Kidney (tissue), 14 donors: ENCODE measurements around the gene TULP4. TPM values are rescaled to one million over a fixed set of nuclear protein-coding genes. Genes with fewer than 3 reads are reported as not detected.

Source experiments
- DNase-seq, 5 donors: peaks; one replicate each; pipeline ENCODE4 v3.0.0-alpha.2; 2013 to 2020
- FAIRE-seq: peaks from 2 replicates; lab custom pipeline; 2012; peaks lifted over from hg19 to GRCh38; lab: Jason Lieb, UNC
- H3K27ac ChIP-seq, 2 donors: one replicate each; pipeline ENCODE4 v1.7.0; 2013; ENCODE audit warnings: low read depth in 2 of 2, low read length in 2 of 2, inconsistent platforms in 1 of 2
- H3K27me3 ChIP-seq: one replicate; pipeline ENCODE4 v1.7.1; 2013; ENCODE audit warnings: low read length, inconsistent platforms; ENCODE audit not compliant: control insufficient read depth, insufficient read depth
- H3K36me3 ChIP-seq, 3 donors: one replicate each; pipeline versions ENCODE4 v1.7.0 to v1.7.1; 2013; ENCODE audit warnings: low read length in 3 of 3, control low read depth in 1 of 3, inconsistent platforms in 1 of 3; ENCODE audit not compliant: insufficient read depth in 3 of 3, control insufficient read depth in 2 of 3
- H3K4me1 ChIP-seq, 3 donors: one replicate each; pipeline versions ENCODE4 v1.7.0 to v1.7.1; 2013; ENCODE audit warnings: low read length in 3 of 3, inconsistent platforms in 1 of 3, low read depth in 1 of 3; ENCODE audit not compliant: control insufficient read depth in 2 of 3, insufficient read depth in 2 of 3
- H3K4me3 ChIP-seq, 3 donors: one replicate each; pipeline versions ENCODE4 v1.7.0 to v1.8.1; 2013; ENCODE audit warnings: low read length in 3 of 3, control low read depth in 1 of 3, inconsistent platforms in 1 of 3
- H3K9ac ChIP-seq, 3 donors: one replicate each; pipeline versions ENCODE4 v1.7.0 to v1.7.1; 2013; ENCODE audit warnings: low read length in 3 of 3, control low read depth in 1 of 3, inconsistent platforms in 1 of 3
- H3K9me3 ChIP-seq, 3 donors: one replicate each; pipeline versions ENCODE4 v1.7.0 to v1.7.1; 2013; ENCODE audit warnings: low read length in 3 of 3, control low read depth in 1 of 3, inconsistent platforms in 1 of 3; ENCODE audit not compliant: control insufficient read depth in 2 of 3, insufficient read depth in 1 of 3
- CTCF ChIP-seq: IDR thresholded peaks from 3 replicates; pipeline ENCODE4 v1.5.1; 2012; ENCODE audit warnings: mild to moderate bottlenecking, moderate library complexity, borderline replicate concordance; ENCODE audit not compliant: insufficient read depth; ENCODE audit errors: extremely low read depth
- intact Hi-C: fragments of 100-400 bp; cut with DNase I; formaldehyde crosslinking; loops from one replicate; pipeline ENCODE4 v1.11.1; 2022
- polyA plus RNA-seq: library from polyadenylated mRNA; stranded (reverse); fragments of 350-450 nt; fragmentation: Illumina TruSeq; extraction: RNeasy Lipid Tissue Mini Kit (QIAGEN cat#74804); gene quantifications from one replicate; pipeline ENCODE4 v1.2.3, GENCODE V29; 2014; ENCODE audit warnings: low read depth, low replicate concordance; ENCODE audit not compliant: insufficient read depth
- total RNA-seq: library from RNA; stranded (reverse); fragmentation: NEBNext Ultra II Directional; extraction: Animal tissue kit (Norgen Biotek cat#: 25700); gene quantifications from one replicate; pipeline ENCODE4 v1.2.1, GENCODE V29; 2021
- donor health status: control.
- donor health status: control.
- donor health status: control.
- donor health status: control.
- donor health status: control.
- donor health status: DM: yes; HTN: yes; CAD: no.
- donor health status: Normal renal cell carcinoma (clear cell type).

The TULP4 gene
- total and polyA plus RNA-seq, 2 donors from 2014 or later, result 3.3 to 114 TPM

DNA sequence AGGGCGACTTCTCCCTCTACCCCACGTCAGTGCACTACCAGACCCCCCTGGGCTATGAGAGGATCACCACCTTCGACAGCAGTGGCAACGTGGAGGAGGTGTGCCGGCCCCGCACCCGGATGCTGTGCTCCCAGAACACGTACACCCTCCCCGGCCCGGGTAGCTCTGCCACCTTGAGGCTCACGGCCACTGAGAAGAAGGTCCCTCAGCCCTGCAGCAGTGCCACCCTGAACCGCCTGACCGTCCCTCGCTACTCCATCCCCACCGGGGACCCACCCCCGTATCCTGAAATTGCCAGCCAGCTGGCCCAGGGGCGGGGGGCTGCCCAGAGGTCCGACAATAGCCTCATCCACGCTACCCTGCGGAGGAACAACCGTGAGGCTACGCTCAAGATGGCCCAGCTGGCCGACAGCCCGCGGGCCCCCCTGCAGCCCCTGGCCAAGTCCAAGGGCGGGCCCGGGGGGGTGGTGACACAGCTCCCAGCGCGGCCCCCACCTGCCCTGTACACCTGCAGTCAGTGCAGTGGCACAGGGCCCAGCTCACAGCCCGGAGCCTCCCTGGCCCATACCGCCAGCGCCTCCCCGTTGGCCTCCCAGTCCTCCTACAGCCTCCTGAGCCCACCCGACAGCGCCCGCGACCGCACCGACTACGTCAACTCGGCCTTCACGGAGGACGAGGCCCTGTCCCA lies 190.1 kb downstream of the TULP4 start:
- TF ChIP-seq CTCF, result no peak
- Histone ChIP-seq H3K27ac (no peak overlapping the region), H3K9me3 (no peaks in the 10 kb centered on the region), H3K9ac (no peak overlapping the region), H3K27me3 (no peaks in the 10 kb centered on the region), H3K4me1 (no peaks in the 10 kb centered on the region), H3K36me3 (peaks cover 2 to 22% (median 13%) of the 10 kb centered on the region in 3 donors), H3K4me3 (no peak overlapping the region)
- no peak for DNase-seq
- no peak for FAIRE-seq
- intact Hi-C loops, result no loop called here

DNA sequence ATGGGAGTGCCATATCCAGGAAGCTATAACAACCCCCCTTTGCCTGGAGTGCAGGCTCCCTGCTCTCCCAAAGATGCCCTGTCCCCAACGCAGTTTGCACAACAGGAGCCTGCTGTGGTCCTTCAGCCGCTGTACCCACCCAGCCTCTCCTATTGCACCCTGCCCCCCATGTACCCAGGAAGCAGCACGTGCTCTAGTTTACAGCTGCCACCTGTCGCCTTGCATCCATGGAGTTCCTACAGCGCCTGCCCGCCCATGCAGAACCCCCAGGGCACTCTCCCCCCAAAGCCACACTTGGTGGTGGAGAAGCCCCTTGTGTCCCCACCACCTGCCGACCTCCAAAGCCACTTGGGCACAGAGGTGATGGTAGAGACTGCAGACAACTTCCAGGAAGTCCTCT lies 191.0 kb downstream of the TULP4 start:
- Histone ChIP-seq H3K9me3 (no peaks in the 10 kb centered on the region), H3K36me3 (peaks cover 3 to 23% (median 13%) of the 10 kb centered on the region in 3 donors), H3K9ac (no peak overlapping the region), H3K27ac (no peak overlapping the region), H3K4me3 (no peak overlapping the region), H3K4me1 (no peaks in the 10 kb centered on the region), H3K27me3 (no peaks in the 10 kb centered on the region)
- DNase-seq (no peak), FAIRE-seq (no peak)
- intact Hi-C loops, result no loop called here
- no peak for TF ChIP-seq CTCF

DNA sequence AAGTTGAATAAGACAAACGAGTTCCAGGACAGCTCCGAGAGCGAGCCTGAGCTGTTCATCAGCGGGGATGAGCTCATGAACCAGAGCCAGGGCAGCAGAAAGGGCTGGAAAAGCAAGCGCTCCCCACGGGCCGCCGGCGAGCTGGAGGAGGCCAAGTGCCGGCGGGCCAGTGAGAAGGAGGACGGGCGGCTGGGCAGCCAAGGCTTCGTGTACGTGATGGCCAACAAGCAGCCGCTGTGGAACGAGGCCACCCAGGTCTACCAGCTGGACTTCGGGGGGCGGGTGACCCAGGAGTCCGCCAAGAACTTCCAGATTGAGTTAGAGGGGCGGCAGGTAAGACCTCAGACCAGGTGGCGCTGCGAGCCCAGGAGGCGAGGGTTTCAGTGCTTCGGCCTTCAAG lies 191.6 kb downstream of the TULP4 start:
- Histone ChIP-seq H3K4me1 (no peaks in the 10 kb centered on the region), H3K9me3 (no peaks in the 10 kb centered on the region), H3K4me3 (no peak overlapping the region), H3K9ac (no peak overlapping the region), H3K27ac (no peak overlapping the region), H3K27me3 (no peaks in the 10 kb centered on the region), H3K36me3 (peaks cover 3 to 20% (median 11%) of the 10 kb centered on the region in 3 donors)
- intact Hi-C loops, result no loop called here
- FAIRE-seq (no peak), DNase-seq (no peak)
- no peak for TF ChIP-seq CTCF

- intact Hi-C loops, result no loop called here
- Histone ChIP-seq H3K36me3 (peaks cover 3 to 9% (median 7%) of the 10 kb centered on the region in 3 donors), H3K4me3 (no peak overlapping the region), H3K27me3 (no peaks in the 10 kb centered on the region), H3K27ac (no peak overlapping the region), H3K9me3 (no peaks in the 10 kb centered on the region), H3K4me1 (no peaks in the 10 kb centered on the region), H3K9ac (no peak overlapping the region)
- no peak for TF ChIP-seq CTCF
- no peak for DNase-seq
- FAIRE-seq, result no peak
Measured at GRCh38 chr6:158505194-158505593, 192.9 kb downstream of the TULP4 start.
